Adrenal gland (tissue), 5 donors: ENCODE results near the gene MACROD2.

Experiments
- POLR2A ChIP-seq, 2 donors: fragments of 450-650 bp; IDR thresholded peaks; one replicate each; pipeline ENCODE4 v1.6.1; 2017; ENCODE audit warnings: antibody characterized with exemption in 2 of 2, mild to moderate bottlenecking in 2 of 2, moderate library complexity in 1 of 2
- TF ChIP-seq, protein P1 (sequence below), 6 experiments: fragments of 450-650 bp in 4 of 6; fragments of 200-600 bp in 2 of 6; sonication (generic) in 1 of 6; IDR thresholded peaks; 1 replicate in 5 of 6; 2 replicates in 1 of 6; pipeline versions ENCODE4 v1.5.1 to v1.8.0; 2016 to 2021; ENCODE audit warnings: antibody characterized with exemption in 6 of 6, mild to moderate bottlenecking in 2 of 6, moderate library complexity in 1 of 6
- donor health status: DM: no; HTN: no; CAD: no.

DNA sequence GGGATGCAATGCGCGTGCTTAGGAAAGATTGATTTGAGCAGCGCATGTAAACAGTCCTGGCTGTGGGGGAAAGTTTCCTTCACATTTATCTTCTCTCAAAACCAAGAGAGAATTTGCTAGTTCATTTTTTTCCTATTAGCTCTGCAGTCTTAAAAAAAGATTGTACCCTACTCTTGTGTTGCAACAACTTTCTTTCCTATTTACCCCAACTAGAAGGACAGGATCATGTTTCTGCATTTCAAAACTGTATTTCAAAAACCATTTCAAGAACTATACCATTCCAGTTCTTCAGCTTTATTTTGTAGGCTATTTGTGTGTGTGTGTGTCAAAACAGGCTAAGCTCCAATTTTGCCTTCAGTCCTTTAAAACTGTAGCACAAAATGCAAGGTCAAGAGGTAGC, 2104.8 kb downstream of the MACROD2 start:
- TF ChIP-seq, protein P1, sequence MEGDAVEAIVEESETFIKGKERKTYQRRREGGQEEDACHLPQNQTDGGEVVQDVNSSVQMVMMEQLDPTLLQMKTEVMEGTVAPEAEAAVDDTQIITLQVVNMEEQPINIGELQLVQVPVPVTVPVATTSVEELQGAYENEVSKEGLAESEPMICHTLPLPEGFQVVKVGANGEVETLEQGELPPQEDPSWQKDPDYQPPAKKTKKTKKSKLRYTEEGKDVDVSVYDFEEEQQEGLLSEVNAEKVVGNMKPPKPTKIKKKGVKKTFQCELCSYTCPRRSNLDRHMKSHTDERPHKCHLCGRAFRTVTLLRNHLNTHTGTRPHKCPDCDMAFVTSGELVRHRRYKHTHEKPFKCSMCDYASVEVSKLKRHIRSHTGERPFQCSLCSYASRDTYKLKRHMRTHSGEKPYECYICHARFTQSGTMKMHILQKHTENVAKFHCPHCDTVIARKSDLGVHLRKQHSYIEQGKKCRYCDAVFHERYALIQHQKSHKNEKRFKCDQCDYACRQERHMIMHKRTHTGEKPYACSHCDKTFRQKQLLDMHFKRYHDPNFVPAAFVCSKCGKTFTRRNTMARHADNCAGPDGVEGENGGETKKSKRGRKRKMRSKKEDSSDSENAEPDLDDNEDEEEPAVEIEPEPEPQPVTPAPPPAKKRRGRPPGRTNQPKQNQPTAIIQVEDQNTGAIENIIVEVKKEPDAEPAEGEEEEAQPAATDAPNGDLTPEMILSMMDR (IDR thresholded peaks at IDR 0.05): no peak
- TF ChIP-seq POLR2A (IDR thresholded peaks at IDR 0.05): no peak
